ENCODE measurements around the gene ST6GALNAC4. TPM values are rescaled to one million over a fixed set of nuclear protein-coding genes. Genes with fewer than 3 reads are reported as not detected.
A peak's percentile ranks its signal among the peaks of the same experiment; 100 is the strongest.

Gene ST6GALNAC4
- total RNA-seq, 1 donor from 2014 or later = 5.5 TPM

GRCh38 chr9:127890053-127890452 lies 26.8 kb downstream of the ST6GALNAC4 start:
- Histone ChIP-seq H4K20me1 (ENCODE audit: low read depth) (peaks cover 8% of the 10 kb centered on the region), H2AFZ (replicated peaks) (no peak overlapping the region), H3K9ac (no peak overlapping the region), H3K4me3 (no peak overlapping the region), H3F3A (ENCODE audit: low read depth) (peaks cover 4% of the 10 kb centered on the region), H3K36me3 (peaks cover 20% of the 10 kb centered on the region), H3K79me2 (ENCODE audit: low read depth) (no peaks in the 10 kb centered on the region), H3K4me2 (no peak overlapping the region), H3K27ac (no peak overlapping the region), H3K4me1 (peaks cover 5% of the 10 kb centered on the region), H3K9me3 (ENCODE audit: low read depth) (no peaks in the 10 kb centered on the region), H3K27me3 (no peaks in the 10 kb centered on the region)
- DNase-seq (ENCODE audit: low spot score) = no peak
- Mint-ChIP-seq H3K4me3 (no peak overlapping the region), H3K36me3 (peaks cover 40% of the 10 kb centered on the region), H3K27ac (no peak overlapping the region), H3K27me3 (ENCODE audit: insufficient read depth, low read depth) (peaks cover 2% of the 10 kb centered on the region), H3K9me3 (peaks cover 17% of the 10 kb centered on the region), H3K4me1 (peaks cover 16% of the 10 kb centered on the region)
- no peak for TF ChIP-seq EZH2 (IDR thresholded peaks at IDR 0.05)
- TF ChIP-seq EZH2phosphoT487 (IDR thresholded peaks at IDR 0.05) = no peak
- TF ChIP-seq, protein P1, sequence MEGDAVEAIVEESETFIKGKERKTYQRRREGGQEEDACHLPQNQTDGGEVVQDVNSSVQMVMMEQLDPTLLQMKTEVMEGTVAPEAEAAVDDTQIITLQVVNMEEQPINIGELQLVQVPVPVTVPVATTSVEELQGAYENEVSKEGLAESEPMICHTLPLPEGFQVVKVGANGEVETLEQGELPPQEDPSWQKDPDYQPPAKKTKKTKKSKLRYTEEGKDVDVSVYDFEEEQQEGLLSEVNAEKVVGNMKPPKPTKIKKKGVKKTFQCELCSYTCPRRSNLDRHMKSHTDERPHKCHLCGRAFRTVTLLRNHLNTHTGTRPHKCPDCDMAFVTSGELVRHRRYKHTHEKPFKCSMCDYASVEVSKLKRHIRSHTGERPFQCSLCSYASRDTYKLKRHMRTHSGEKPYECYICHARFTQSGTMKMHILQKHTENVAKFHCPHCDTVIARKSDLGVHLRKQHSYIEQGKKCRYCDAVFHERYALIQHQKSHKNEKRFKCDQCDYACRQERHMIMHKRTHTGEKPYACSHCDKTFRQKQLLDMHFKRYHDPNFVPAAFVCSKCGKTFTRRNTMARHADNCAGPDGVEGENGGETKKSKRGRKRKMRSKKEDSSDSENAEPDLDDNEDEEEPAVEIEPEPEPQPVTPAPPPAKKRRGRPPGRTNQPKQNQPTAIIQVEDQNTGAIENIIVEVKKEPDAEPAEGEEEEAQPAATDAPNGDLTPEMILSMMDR (IDR thresholded peaks at IDR 0.05) = no peak

DNA sequence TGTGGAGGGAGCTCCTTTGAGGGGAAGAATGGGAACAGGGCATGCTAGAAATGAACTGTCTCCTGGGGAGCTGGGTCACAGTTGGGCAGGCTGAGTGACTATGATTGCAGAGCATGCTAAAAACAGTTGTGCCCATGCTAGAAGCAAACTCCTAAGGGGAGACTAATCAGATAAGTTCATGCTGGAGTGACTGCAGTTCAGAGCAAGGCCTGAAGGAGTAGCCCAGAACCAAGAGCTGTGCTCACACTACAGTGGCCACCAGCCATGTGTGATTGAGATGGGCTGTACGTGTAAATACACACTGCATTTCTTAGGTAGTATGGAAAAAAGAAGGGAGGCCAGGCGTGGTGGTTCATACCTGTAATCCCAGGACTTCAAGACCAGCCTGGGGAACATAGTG lies 29.0 kb downstream of the ST6GALNAC4 start:
- TF ChIP-seq, protein P1 (IDR thresholded peaks at IDR 0.05) = no peak
- TF ChIP-seq EZH2 (IDR thresholded peaks at IDR 0.05) = no peak
- no peak for TF ChIP-seq EZH2phosphoT487 (IDR thresholded peaks at IDR 0.05)
- no peak overlapping the region for H3K4me3 ChIP-seq
- H3K9me3 Mint-ChIP-seq = peaks cover 5% of the 10 kb centered on the region
- peaks cover 17% of the 10 kb centered on the region for H3K36me3 Mint-ChIP-seq
- no peaks in the 10 kb centered on the region for H3K9me3 ChIP-seq (ENCODE audit: low read depth)
- peaks cover 6% of the 10 kb centered on the region for H3F3A ChIP-seq (ENCODE audit: low read depth)
- no peak overlapping the region for H3K9ac ChIP-seq
- H3K4me1 ChIP-seq = peaks cover 5% of the 10 kb centered on the region
- no peak for DNase-seq (ENCODE audit: low spot score)
- H3K4me1 Mint-ChIP-seq = peaks cover 23% of the 10 kb centered on the region
- no peak overlapping the region for H2AFZ ChIP-seq (replicated peaks)
- no peaks in the 10 kb centered on the region for H3K27me3 ChIP-seq
- no peak overlapping the region for H3K4me3 Mint-ChIP-seq
- H3K79me2 ChIP-seq (ENCODE audit: low read depth) = no peaks in the 10 kb centered on the region
- H4K20me1 ChIP-seq (ENCODE audit: low read depth) = peaks cover 8% of the 10 kb centered on the region
- H3K27ac ChIP-seq = no peak overlapping the region
- H3K27ac Mint-ChIP-seq = peak overlapping the region; percentile 63
- peaks cover 2% of the 10 kb centered on the region for H3K27me3 Mint-ChIP-seq (ENCODE audit: insufficient read depth, low read depth)
- no peak overlapping the region for H3K4me2 ChIP-seq
- H3K36me3 ChIP-seq = peaks cover under 1% of the 10 kb centered on the region

- Histone ChIP-seq H3K4me2 (no peak overlapping the region), H3K4me1 (peaks cover 5% of the 10 kb centered on the region), H3K36me3 (no peaks in the 10 kb centered on the region), H3K4me3 (no peak overlapping the region), H4K20me1 (ENCODE audit: low read depth) (peaks cover 8% of the 10 kb centered on the region), H3K9me3 (ENCODE audit: low read depth) (no peaks in the 10 kb centered on the region), H3K79me2 (ENCODE audit: low read depth) (no peaks in the 10 kb centered on the region), H3F3A (ENCODE audit: low read depth) (peaks cover 10% of the 10 kb centered on the region), H3K27ac (no peak overlapping the region), H3K9ac (no peak overlapping the region), H3K27me3 (no peaks in the 10 kb centered on the region), H2AFZ (replicated peaks) (no peak overlapping the region)
- Mint-ChIP-seq H3K4me1 (peaks cover 23% of the 10 kb centered on the region), H3K36me3 (peaks cover 12% of the 10 kb centered on the region), H3K27ac (no peak overlapping the region), H3K27me3 (ENCODE audit: insufficient read depth, low read depth) (peaks cover 2% of the 10 kb centered on the region), H3K9me3 (no peaks in the 10 kb centered on the region), H3K4me3 (peak overlapping the region; percentile 13)
- no peak for TF ChIP-seq EZH2 (IDR thresholded peaks at IDR 0.05)
- no peak for TF ChIP-seq EZH2phosphoT487 (IDR thresholded peaks at IDR 0.05)
- TF ChIP-seq, protein P1 (IDR thresholded peaks at IDR 0.05) = no peak
- no peak for DNase-seq (ENCODE audit: low spot score)
These were observed 30.4 kb downstream of the ST6GALNAC4 start for GRCh38 chr9:127886401-127886972.
